IPS-18a (cell line): ENCODE measurements around the gene PHOSPHO2.

ENCODE experiments used
- H3K27ac ChIP-seq: one replicate; pipeline ENCODE4 v1.5.1; 2013; ENCODE audit warnings: low read length
- H3K27me3 ChIP-seq: one replicate; pipeline ENCODE4 v1.6.1; 2013; ENCODE audit warnings: mild to moderate bottlenecking, low read length; ENCODE audit not compliant: control insufficient read depth, insufficient read depth
- H3K36me3 ChIP-seq: one replicate; pipeline ENCODE4 v1.6.1; 2013; ENCODE audit warnings: low read depth, low read length; ENCODE audit not compliant: control insufficient read depth
- H3K4me1 ChIP-seq: one replicate; pipeline ENCODE4 v1.6.1; 2013; ENCODE audit warnings: low read depth, low read length; ENCODE audit not compliant: control insufficient read depth
- H3K4me3 ChIP-seq: one replicate; pipeline ENCODE4 v1.5.1; 2013; ENCODE audit warnings: low read length
- H3K9ac ChIP-seq: one replicate; pipeline ENCODE4 v1.6.1; 2013; ENCODE audit warnings: mild to moderate bottlenecking, low read length, moderate library complexity
- H3K9me3 ChIP-seq: one replicate; pipeline ENCODE4 v1.6.1; 2013; ENCODE audit warnings: low read depth, low read length; ENCODE audit not compliant: control insufficient read depth

PHOSPHO2 gene

GRCh38 chr2:169694113-169694893 lies at the start of gene PHOSPHO2, which contains the start of gene CFAP210:
TSS of gene PHOSPHO2 (plus strand) at chr2:169694469. CDS start at chr2:169700972, 6,503 bp downstream.
TSS of gene CFAP210 (minus strand) at chr2:169694405. CDS start at chr2:169694327, 78 bp downstream.
- Histone ChIP-seq H3K4me1 (no peaks in the 10 kb centered on the region), H3K27ac (peak within 1 kb of the TSS; percentile 86), H3K9ac (peak within 1 kb of the TSS; percentile 92), H3K4me3 (peak within 1 kb of the TSS; percentile 96), H3K9me3 (no peaks in the 10 kb centered on the region), H3K27me3 (no peaks in the 10 kb centered on the region), H3K36me3 (peaks cover 14% of the 10 kb centered on the region)

- H3K27ac ChIP-seq: no peak overlapping the region
- no peaks in the 10 kb centered on the region for H3K36me3 ChIP-seq
- H3K4me3 ChIP-seq: no peak overlapping the region
- H3K9me3 ChIP-seq: no peaks in the 10 kb centered on the region
- no peak overlapping the region for H3K9ac ChIP-seq
- no peaks in the 10 kb centered on the region for H3K4me1 ChIP-seq
- H3K27me3 ChIP-seq: no peaks in the 10 kb centered on the region
Measured at GRCh38 chr2:169647496-169647895, 46.8 kb upstream of the PHOSPHO2 start.

GRCh38 chr2:169649278-169649677 lies 45.0 kb upstream of the PHOSPHO2 start:
- no peak overlapping the region for H3K4me3 ChIP-seq
- H3K36me3 ChIP-seq: no peaks in the 10 kb centered on the region
- no peaks in the 10 kb centered on the region for H3K27me3 ChIP-seq
- H3K27ac ChIP-seq: no peak overlapping the region
- no peaks in the 10 kb centered on the region for H3K4me1 ChIP-seq
- no peaks in the 10 kb centered on the region for H3K9me3 ChIP-seq
- H3K9ac ChIP-seq: no peak overlapping the region

- no peak overlapping the region for H3K27ac ChIP-seq
- H3K9me3 ChIP-seq: no peaks in the 10 kb centered on the region
- H3K36me3 ChIP-seq: no peaks in the 10 kb centered on the region
- H3K27me3 ChIP-seq: no peaks in the 10 kb centered on the region
- no peak overlapping the region for H3K4me3 ChIP-seq
- H3K9ac ChIP-seq: no peak overlapping the region
- no peaks in the 10 kb centered on the region for H3K4me1 ChIP-seq
Measured at GRCh38 chr2:169653636-169654035, 40.6 kb upstream of the PHOSPHO2 start.

- no peaks in the 10 kb centered on the region for H3K27me3 ChIP-seq
- H3K9me3 ChIP-seq: no peaks in the 10 kb centered on the region
- H3K9ac ChIP-seq: no peak overlapping the region
- no peak overlapping the region for H3K4me3 ChIP-seq
- no peak overlapping the region for H3K27ac ChIP-seq
- no peaks in the 10 kb centered on the region for H3K4me1 ChIP-seq
- H3K36me3 ChIP-seq: no peaks in the 10 kb centered on the region
Measured at GRCh38 chr2:169656164-169656563, 38.1 kb upstream of the PHOSPHO2 start.

- Histone ChIP-seq H3K27ac (no peak overlapping the region), H3K4me3 (no peak overlapping the region)
Measured at GRCh38 chr2:169658877-169659276, 35.4 kb upstream of the PHOSPHO2 start.

GRCh38 chr2:169659320-169659719 lies 34.9 kb upstream of the PHOSPHO2 start:
- Histone ChIP-seq H3K36me3 (no peaks in the 10 kb centered on the region), H3K9ac (no peak overlapping the region), H3K27ac (no peak overlapping the region), H3K4me3 (no peak overlapping the region), H3K4me1 (no peaks in the 10 kb centered on the region), H3K27me3 (no peaks in the 10 kb centered on the region), H3K9me3 (no peaks in the 10 kb centered on the region)

More at GRCh38 chr2:169658877-169659276, 35.4 kb upstream of the PHOSPHO2 start:
- Histone ChIP-seq H3K27me3 (no peaks in the 10 kb centered on the region), H3K4me1 (no peaks in the 10 kb centered on the region), H3K9me3 (no peaks in the 10 kb centered on the region), H3K9ac (no peak overlapping the region), H3K36me3 (no peaks in the 10 kb centered on the region)

GRCh38 chr2:169661265-169661664 lies 33.0 kb upstream of the PHOSPHO2 start:
- no peaks in the 10 kb centered on the region for H3K4me1 ChIP-seq
- no peaks in the 10 kb centered on the region for H3K9me3 ChIP-seq
- no peak overlapping the region for H3K4me3 ChIP-seq
- no peak overlapping the region for H3K27ac ChIP-seq
- H3K36me3 ChIP-seq: no peaks in the 10 kb centered on the region
- no peaks in the 10 kb centered on the region for H3K27me3 ChIP-seq
- H3K9ac ChIP-seq: no peak overlapping the region

- Histone ChIP-seq H3K4me3 (no peak overlapping the region), H3K27me3 (no peaks in the 10 kb centered on the region), H3K36me3 (no peaks in the 10 kb centered on the region), H3K27ac (no peak overlapping the region), H3K9me3 (no peaks in the 10 kb centered on the region), H3K4me1 (no peaks in the 10 kb centered on the region), H3K9ac (no peak overlapping the region)
Measured at GRCh38 chr2:169662744-169663143, 31.5 kb upstream of the PHOSPHO2 start.

- Histone ChIP-seq H3K9ac (no peak overlapping the region), H3K4me1 (no peaks in the 10 kb centered on the region), H3K27ac (no peak overlapping the region), H3K4me3 (no peak overlapping the region), H3K9me3 (no peaks in the 10 kb centered on the region), H3K27me3 (no peaks in the 10 kb centered on the region), H3K36me3 (no peaks in the 10 kb centered on the region)
Measured at GRCh38 chr2:169663247-169663646, 31.0 kb upstream of the PHOSPHO2 start.

GRCh38 chr2:169664600-169664977 lies 29.7 kb upstream of the PHOSPHO2 start:
- H3K4me1 ChIP-seq: no peaks in the 10 kb centered on the region
- no peaks in the 10 kb centered on the region for H3K27me3 ChIP-seq
- H3K9me3 ChIP-seq: no peaks in the 10 kb centered on the region
- H3K9ac ChIP-seq: no peak overlapping the region
- H3K27ac ChIP-seq: no peak overlapping the region
- no peak overlapping the region for H3K4me3 ChIP-seq
- H3K36me3 ChIP-seq: no peaks in the 10 kb centered on the region
